H1 (cell line): ENCODE measurements around the gene FAM83C. TPM values are rescaled to one million over a fixed set of nuclear protein-coding genes. Genes with fewer than 3 reads are reported as not detected.

Experiments used
- HDAC2 ChIP-seq, 2 experiments: fragments of 300-600 bp in 1 of 2; sonication (generic) in 1 of 2; IDR thresholded peaks; 2 replicates each; pipeline ENCODE4 v1.6.1; 2011 to 2012; ENCODE audit warnings: low read depth in 2 of 2, low read length in 2 of 2, mild to moderate bottlenecking in 2 of 2, moderate library complexity in 2 of 2, borderline replicate concordance in 1 of 2, inconsistent platforms in 1 of 2
- MAX ChIP-seq: IDR thresholded peaks from 2 replicates; pipeline ENCODE4 v1.6.1; 2012; ENCODE audit warnings: inconsistent platforms
- NANOG ChIP-seq: IDR thresholded peaks from 2 replicates; pipeline ENCODE4 v1.6.1; 2011; ENCODE audit warnings: low read length, low read depth, mild to moderate bottlenecking, inconsistent platforms; ENCODE audit not compliant: insufficient read depth, poor library complexity, severe bottlenecking
- PHF8 ChIP-seq: fragments of 200-600 bp; sonication (generic); conservative IDR thresholded peaks from 2 replicates; pipeline ENCODE4 v1.7.1; 2012; ENCODE audit warnings: low read depth, mild to moderate bottlenecking, inconsistent platforms, low read length, moderate library complexity
- RFX5 ChIP-seq: IDR thresholded peaks from 2 replicates; pipeline ENCODE4 v1.6.1; 2011; ENCODE audit warnings: low read depth, low read length, improper control_type of control experiment, borderline replicate concordance
- SAP30 ChIP-seq: fragments of 300-600 bp; sonication (generic); IDR thresholded peaks from 2 replicates; pipeline ENCODE4 v1.7.1; 2012; ENCODE audit warnings: low read length, moderate library complexity, mild to moderate bottlenecking, inconsistent platforms; ENCODE audit not compliant: insufficient read depth, insufficient replicate concordance
- SP4 ChIP-seq: IDR thresholded peaks from 2 replicates; pipeline ENCODE4 v1.6.1; 2012; ENCODE audit warnings: low read length, inconsistent platforms
- TBP ChIP-seq: IDR thresholded peaks from 2 replicates; pipeline ENCODE4 v1.6.1; 2011; ENCODE audit warnings: low read depth, low read length, improper control_type of control experiment
- YY1 ChIP-seq: IDR thresholded peaks from 2 replicates; pipeline ENCODE4 v1.6.1; 2011; ENCODE audit warnings: low read depth, mild to moderate bottlenecking, low read length
- ZNF274 ChIP-seq: IDR thresholded peaks from 2 replicates; pipeline ENCODE4 v1.7.0; 2012; ENCODE audit warnings: low read length, borderline replicate concordance; ENCODE audit errors: extremely low read depth
- polyA plus RNA-seq, 7 experiments: library from polyadenylated mRNA; depleted of rRNA in 3 of 7; stranded (reverse) in 5 of 7; unstranded in 2 of 7; fragments of >200 nt in 5 of 7; fragments of 200-250 nt in 2 of 7; gene quantifications; 1 replicate in 5 of 7; 2 replicates in 1 of 7; 4 replicates in 1 of 7; pipeline versions ENCODE4 v1.2.1 to v1.2.3, GENCODE V29; 2011 to 2013; ENCODE audit warnings: missing spikeins in 2 of 7, mixed read lengths in 2 of 7
- total RNA-seq: library from RNA; stranded (reverse); fragmentation: NEBNext Ultra II Directional; extraction: Animal tissue kit (Norgen Biotek cat#: 25700); gene quantifications from 2 replicates; pipeline ENCODE4 v1.2.1, GENCODE V29; 2021

FAM83C gene
- total and polyA plus RNA-seq, 2 of the 8 experiments (the other 6 are each of a cell fraction or from before 2014, with no cell fraction given) = not detected

- no peak for TF ChIP-seq MAX
- no peak for TF ChIP-seq SAP30
- no peak for TF ChIP-seq SP4
- TF ChIP-seq YY1 = no peak
- no peak for TF ChIP-seq TBP
- TF ChIP-seq HDAC2 (IDR thresholded peaks at IDR 0.05; ENCODE audit: borderline replicate concordance in 1 of 2, low read depth in 2 of 2, low read length in 2 of 2) = no peak
- no peak for TF ChIP-seq NANOG
- TF ChIP-seq PHF8 = no peak
- TF ChIP-seq RFX5 = no peak
- TF ChIP-seq ZNF274 = no peak
These were observed 13.7 kb upstream of the FAM83C start (continued) for GRCh38 chr20:35305682-35306556.
